IMR-90 (cell line): ENCODE data around the gene ADH1C.

Experiments
- BHLHE40 ChIP-seq: fragments of 150-350 bp; IDR thresholded peaks from 2 replicates; pipeline ENCODE4 v1.6.1; 2016; ENCODE audit warnings: mild to moderate bottlenecking, low read depth, low read length
- CEBPB ChIP-seq: IDR thresholded peaks from 2 replicates; pipeline ENCODE4 v1.6.1; 2012; ENCODE audit warnings: low read depth, low read length, improper control_type of control experiment
- CHD1 ChIP-seq: IDR thresholded peaks from 2 replicates; pipeline ENCODE4 v1.6.1; 2012; ENCODE audit warnings: low read depth, low read length, improper control_type of control experiment
- CTCF ChIP-seq: conservative IDR thresholded peaks from 2 replicates; pipeline ENCODE4 v1.5.1; 2012; ENCODE audit warnings: mild to moderate bottlenecking, low read depth, low read length, improper control_type of control experiment
- ELK1 ChIP-seq: fragments of 150-350 bp; IDR thresholded peaks from 2 replicates; pipeline ENCODE4 v1.6.1; 2016; ENCODE audit warnings: low read depth, mild to moderate bottlenecking, low read length, moderate library complexity, borderline replicate concordance
- FOS ChIP-seq: fragments of 150-350 bp; IDR thresholded peaks from 2 replicates; pipeline ENCODE4 v1.6.1; 2016; ENCODE audit warnings: low read depth, low read length
- MAFK ChIP-seq: IDR thresholded peaks from 2 replicates; pipeline ENCODE4 v1.6.1; 2012; ENCODE audit warnings: low read depth, low read length, improper control_type of control experiment
- MAZ ChIP-seq: IDR thresholded peaks from 2 replicates; pipeline ENCODE4 v1.6.1; 2012; ENCODE audit warnings: low read depth, mild to moderate bottlenecking, low read length, improper control_type of control experiment, moderate library complexity, borderline replicate concordance
- MXI1 ChIP-seq: IDR thresholded peaks from 2 replicates; pipeline ENCODE4 v1.6.1; 2012; ENCODE audit warnings: low read depth, mild to moderate bottlenecking, low read length, moderate library complexity, borderline replicate concordance
- POLR2A ChIP-seq: IDR thresholded peaks from 2 replicates; pipeline ENCODE4 v1.6.1; 2012; ENCODE audit warnings: mild to moderate bottlenecking, low read depth, low read length
- RAD21 ChIP-seq: IDR thresholded peaks from 2 replicates; pipeline ENCODE4 v1.6.1; 2012; ENCODE audit warnings: low read length, improper control_type of control experiment
- RCOR1 ChIP-seq: IDR thresholded peaks from 2 replicates; pipeline ENCODE4 v1.6.1; 2012; ENCODE audit warnings: mild to moderate bottlenecking, low read length, improper control_type of control experiment; ENCODE audit not compliant: insufficient replicate concordance
- RFX5 ChIP-seq: IDR thresholded peaks from 2 replicates; pipeline ENCODE4 v1.8.0; 2012; ENCODE audit warnings: low read depth, mild to moderate bottlenecking, low read length, moderate library complexity
- SMC3 ChIP-seq: fragments of 150-350 bp; IDR thresholded peaks from 2 replicates; pipeline ENCODE4 v1.6.1; 2016; ENCODE audit warnings: low read depth, mild to moderate bottlenecking, antibody characterized with exemption, low read length, moderate library complexity

- TF ChIP-seq CTCF (no peak), POLR2A (no peak), RAD21 (no peak), BHLHE40 (no peak), MAZ (no peak), MXI1 (no peak), CEBPB (no peak), ELK1 (no peak), SMC3 (no peak), RFX5 (no peak), MAFK (no peak), FOS (no peak), RCOR1 (no peak), CHD1 (no peak)
Observed at GRCh38 chr4:99390055-99390454, 37.5 kb upstream of the ADH1C start.
